Measurements from ENCODE around the gene LYPD8. TPM values are rescaled to one million over a fixed set of nuclear protein-coding genes. Genes with fewer than 3 reads are reported as not detected.

Gene LYPD8
- total and polyA plus RNA-seq, 2 donors (not counting 1 experiment from before 2014, with no cell fraction given), result 0.17 TPM; not detected in 1

DNA sequence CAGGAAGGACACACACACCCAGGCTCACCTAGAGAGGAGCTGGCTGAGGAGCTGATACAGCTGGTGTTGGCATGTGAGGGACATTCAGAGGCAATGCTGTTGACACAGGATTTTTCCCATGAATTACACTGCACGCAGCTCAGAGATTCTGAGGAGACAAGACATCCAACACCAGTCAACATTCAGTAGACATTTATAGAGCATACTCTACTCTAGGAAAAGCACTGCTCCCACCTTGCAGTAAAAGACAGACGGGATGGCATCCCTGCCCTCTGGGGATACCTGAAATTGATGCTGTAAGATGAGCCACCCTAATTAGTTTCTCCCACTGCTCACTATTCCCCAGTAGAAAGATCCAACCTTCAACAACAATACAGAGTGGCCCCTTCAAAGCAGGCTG is 5.1 kb downstream of the LYPD8 start:
- Histone ChIP-seq H3K9me3 (ENCODE audit: control insufficient read depth, insufficient read depth, low read depth, low read length) (peaks cover 7% of the 10 kb centered on the region), H3K4me2 (ENCODE audit: extremely low read depth, insufficient read depth, low read length) (no peak overlapping the region), H3K9ac (ENCODE audit: insufficient read depth, low read length) (no peak overlapping the region), H3K79me2 (ENCODE audit: control insufficient read depth, insufficient read depth, low read length) (no peaks in the 10 kb centered on the region), H3K27ac (ENCODE audit: insufficient read depth, low read length) (no peak overlapping the region), H3K4me1 (ENCODE audit: control insufficient read depth, extremely low read depth, insufficient read depth, low read length) (no peaks in the 10 kb centered on the region), H4K20me1 (ENCODE audit: control insufficient read depth, extremely low read depth, insufficient read depth, low read length) (no peaks in the 10 kb centered on the region), H3K36me3 (ENCODE audit: control insufficient read depth, insufficient read depth, low read length) (no peaks in the 10 kb centered on the region), H3K27me3 (ENCODE audit: control insufficient read depth, insufficient read depth, low read length) (no peaks in the 10 kb centered on the region), H3K4me3 (replicated peaks in 1 of 4; ENCODE audit: control extremely low read depth in 1 of 4, insufficient read depth in 1 of 4, low read depth in 3 of 4, low read length in 4 of 4) (no peak overlapping the region), H2AFZ (ENCODE audit: low read length) (no peak overlapping the region)
- no peak for TF ChIP-seq EZH2 (IDR thresholded peaks at IDR 0.05; ENCODE audit: low read length, missing control alignments)
- TF ChIP-seq CTCF (conservative IDR thresholded peaks at IDR 0.05 in 1 of 2, IDR thresholded peaks at IDR 0.05 in 1 of 2; ENCODE audit: low read depth in 1 of 2, low read length in 2 of 2), result no peak
- DNase-seq (ENCODE audit: low read depth in 2 of 2), result no peak

GRCh38 chr1:248748211-248748610 is 7.3 kb downstream of the LYPD8 start:
- Histone ChIP-seq H3K79me2 (ENCODE audit: control insufficient read depth, insufficient read depth, low read length) (no peaks in the 10 kb centered on the region), H2AFZ (ENCODE audit: low read length) (no peak overlapping the region), H3K4me2 (ENCODE audit: extremely low read depth, insufficient read depth, low read length) (no peak overlapping the region), H3K4me3 (replicated peaks in 1 of 4; ENCODE audit: control extremely low read depth in 1 of 4, insufficient read depth in 1 of 4, low read depth in 3 of 4, low read length in 4 of 4) (no peak overlapping the region), H3K9ac (ENCODE audit: insufficient read depth, low read length) (no peak overlapping the region), H3K27me3 (ENCODE audit: control insufficient read depth, insufficient read depth, low read length) (no peaks in the 10 kb centered on the region), H3K36me3 (ENCODE audit: control insufficient read depth, insufficient read depth, low read length) (no peaks in the 10 kb centered on the region), H4K20me1 (ENCODE audit: control insufficient read depth, extremely low read depth, insufficient read depth, low read length) (no peaks in the 10 kb centered on the region), H3K9me3 (ENCODE audit: control insufficient read depth, insufficient read depth, low read depth, low read length) (no peaks in the 10 kb centered on the region), H3K27ac (ENCODE audit: insufficient read depth, low read length) (no peak overlapping the region), H3K4me1 (ENCODE audit: control insufficient read depth, extremely low read depth, insufficient read depth, low read length) (no peaks in the 10 kb centered on the region)
- TF ChIP-seq EZH2 (IDR thresholded peaks at IDR 0.05; ENCODE audit: low read length, missing control alignments), result no peak
- no peak for TF ChIP-seq CTCF (conservative IDR thresholded peaks at IDR 0.05 in 1 of 2, IDR thresholded peaks at IDR 0.05 in 1 of 2; ENCODE audit: low read depth in 1 of 2, low read length in 2 of 2)
- DNase-seq (ENCODE audit: low read depth in 2 of 2), result no peak

- no peak for DNase-seq (ENCODE audit: low read depth in 2 of 2)
- Histone ChIP-seq H3K4me1 (ENCODE audit: control insufficient read depth, extremely low read depth, insufficient read depth, low read length) (no peaks in the 10 kb centered on the region), H2AFZ (ENCODE audit: low read length) (no peak overlapping the region), H3K4me2 (ENCODE audit: extremely low read depth, insufficient read depth, low read length) (no peak overlapping the region), H3K4me3 (replicated peaks in 1 of 4; ENCODE audit: control extremely low read depth in 1 of 4, insufficient read depth in 1 of 4, low read depth in 3 of 4, low read length in 4 of 4) (no peak overlapping the region), H3K9ac (ENCODE audit: insufficient read depth, low read length) (no peak overlapping the region), H3K27me3 (ENCODE audit: control insufficient read depth, insufficient read depth, low read length) (no peaks in the 10 kb centered on the region), H3K79me2 (ENCODE audit: control insufficient read depth, insufficient read depth, low read length) (no peaks in the 10 kb centered on the region), H4K20me1 (ENCODE audit: control insufficient read depth, extremely low read depth, insufficient read depth, low read length) (no peaks in the 10 kb centered on the region), H3K27ac (ENCODE audit: insufficient read depth, low read length) (no peak overlapping the region), H3K9me3 (ENCODE audit: control insufficient read depth, insufficient read depth, low read depth, low read length) (no peaks in the 10 kb centered on the region), H3K36me3 (ENCODE audit: control insufficient read depth, insufficient read depth, low read length) (no peaks in the 10 kb centered on the region)
- TF ChIP-seq EZH2 (IDR thresholded peaks at IDR 0.05; ENCODE audit: low read length, missing control alignments) (no peak), CTCF (conservative IDR thresholded peaks at IDR 0.05 in 1 of 2, IDR thresholded peaks at IDR 0.05 in 1 of 2; ENCODE audit: low read depth in 1 of 2, low read length in 2 of 2) (no peak)
These were observed 14.7 kb downstream of the LYPD8 start for GRCh38 chr1:248740876-248741275.

Measured in fibroblast of lung (primary cell).